WTC11 (cell line): ENCODE results near the gene OPA1.

Experiments used
- TF ChIP-seq, protein P1 (sequence below): sonication (generic); formaldehyde crosslinking; IDR thresholded peaks from 2 replicates; pipeline ENCODE4 v1.8.0; 2022; ENCODE audit warnings: mild to moderate bottlenecking, missing genetic modification reagents
- TF ChIP-seq, protein P2 (sequence below): fragments of 200-600 bp; IDR thresholded peaks from 2 replicates; pipeline ENCODE4 v1.8.0; 2022; ENCODE audit warnings: antibody characterized with exemption

DNA sequence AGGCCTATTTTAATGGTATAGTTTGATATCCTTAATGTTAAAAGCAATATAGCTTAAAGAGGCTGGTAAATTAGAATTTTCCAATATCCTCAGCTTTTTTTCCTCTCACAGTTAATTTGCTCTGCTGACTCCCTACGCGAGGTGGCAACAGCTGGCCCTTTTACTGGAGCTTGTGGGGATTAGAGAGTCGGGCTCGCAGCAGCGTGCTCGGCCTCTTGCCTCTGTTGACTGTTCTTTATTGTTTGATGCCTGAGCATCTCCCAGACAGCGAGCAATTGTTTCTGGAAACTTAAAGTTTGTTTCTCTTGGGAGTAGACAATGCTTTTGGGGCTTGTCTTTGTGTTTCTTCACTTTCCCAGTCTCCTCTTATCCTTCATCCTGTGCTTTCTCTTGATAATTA, 80.8 kb downstream of the OPA1 start:
- TF ChIP-seq, protein P1, sequence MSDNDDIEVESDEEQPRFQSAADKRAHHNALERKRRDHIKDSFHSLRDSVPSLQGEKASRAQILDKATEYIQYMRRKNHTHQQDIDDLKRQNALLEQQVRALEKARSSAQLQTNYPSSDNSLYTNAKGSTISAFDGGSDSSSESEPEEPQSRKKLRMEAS (CRISPR knock-in tag) = no peak
- TF ChIP-seq, protein P2, sequence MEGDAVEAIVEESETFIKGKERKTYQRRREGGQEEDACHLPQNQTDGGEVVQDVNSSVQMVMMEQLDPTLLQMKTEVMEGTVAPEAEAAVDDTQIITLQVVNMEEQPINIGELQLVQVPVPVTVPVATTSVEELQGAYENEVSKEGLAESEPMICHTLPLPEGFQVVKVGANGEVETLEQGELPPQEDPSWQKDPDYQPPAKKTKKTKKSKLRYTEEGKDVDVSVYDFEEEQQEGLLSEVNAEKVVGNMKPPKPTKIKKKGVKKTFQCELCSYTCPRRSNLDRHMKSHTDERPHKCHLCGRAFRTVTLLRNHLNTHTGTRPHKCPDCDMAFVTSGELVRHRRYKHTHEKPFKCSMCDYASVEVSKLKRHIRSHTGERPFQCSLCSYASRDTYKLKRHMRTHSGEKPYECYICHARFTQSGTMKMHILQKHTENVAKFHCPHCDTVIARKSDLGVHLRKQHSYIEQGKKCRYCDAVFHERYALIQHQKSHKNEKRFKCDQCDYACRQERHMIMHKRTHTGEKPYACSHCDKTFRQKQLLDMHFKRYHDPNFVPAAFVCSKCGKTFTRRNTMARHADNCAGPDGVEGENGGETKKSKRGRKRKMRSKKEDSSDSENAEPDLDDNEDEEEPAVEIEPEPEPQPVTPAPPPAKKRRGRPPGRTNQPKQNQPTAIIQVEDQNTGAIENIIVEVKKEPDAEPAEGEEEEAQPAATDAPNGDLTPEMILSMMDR = no peak
